Measurements from ENCODE around the gene ACTL10. TPM values are rescaled to one million over a fixed set of nuclear protein-coding genes. Genes with fewer than 3 reads are reported as not detected.

ACTL10 gene
- total RNA-seq, 1 experiment from 2014 or later = 5.4 TPM

- peaks cover 23% of the 10 kb centered on the region for H3K4me1 Mint-ChIP-seq (ENCODE audit: low read depth, unreplicated experiment)
- TF ChIP-seq CTCF (IDR thresholded peaks at IDR 0.05; ENCODE audit: unreplicated experiment) = no peak
These were observed 43.3 kb downstream of the ACTL10 start for GRCh38 chr20:33709905-33710541.

GRCh38 chr20:33710681-33711445 is 44.1 kb downstream of the ACTL10 start:
- no peak for TF ChIP-seq CTCF (IDR thresholded peaks at IDR 0.05; ENCODE audit: unreplicated experiment)
- no peak overlapping the region for H3K4me3 Mint-ChIP-seq (ENCODE audit: low read depth, unreplicated experiment)
- H3K27me3 Mint-ChIP-seq (ENCODE audit: unreplicated experiment) = no peaks in the 10 kb centered on the region
- peaks cover 10% of the 10 kb centered on the region for H3K36me3 Mint-ChIP-seq (ENCODE audit: insufficient read depth, unreplicated experiment)
- DNase-seq = no peak
- H3K9me3 Mint-ChIP-seq (ENCODE audit: low read depth, unreplicated experiment) = no peaks in the 10 kb centered on the region
- intact Hi-C loops (cut with micrococcal nuclease; ENCODE audit: unreplicated experiment) = no loop called here
- H3K27ac Mint-ChIP-seq (ENCODE audit: unreplicated experiment) = peak overlapping the region; percentile 9
- CTCF ChIA-PET = no interaction called here
- no TSS peak for BruUV-seq (replicated peaks)
- H3K4me1 Mint-ChIP-seq (ENCODE audit: low read depth, unreplicated experiment) = peaks cover 23% of the 10 kb centered on the region

More at GRCh38 chr20:33709905-33710541, 43.3 kb downstream of the ACTL10 start:
- Mint-ChIP-seq H3K27me3 (ENCODE audit: unreplicated experiment) (no peaks in the 10 kb centered on the region), H3K9me3 (ENCODE audit: low read depth, unreplicated experiment) (no peaks in the 10 kb centered on the region), H3K27ac (ENCODE audit: unreplicated experiment) (no peak overlapping the region), H3K4me3 (ENCODE audit: low read depth, unreplicated experiment) (no peak overlapping the region), H3K36me3 (ENCODE audit: insufficient read depth, unreplicated experiment) (peaks cover 10% of the 10 kb centered on the region)
- CTCF ChIA-PET = no interaction called here
- no peak for DNase-seq
- intact Hi-C loops (cut with micrococcal nuclease; ENCODE audit: unreplicated experiment) = no loop called here
- no TSS peak for BruUV-seq (replicated peaks)

GRCh38 chr20:33711446-33711738 is 44.6 kb downstream of the ACTL10 start:
- H3K4me3 Mint-ChIP-seq (ENCODE audit: low read depth, unreplicated experiment) = no peak overlapping the region
- CTCF ChIA-PET = no interaction called here
- no TSS peak for BruUV-seq (replicated peaks)
- H3K4me1 Mint-ChIP-seq (ENCODE audit: low read depth, unreplicated experiment) = peaks cover 23% of the 10 kb centered on the region
- no peak for TF ChIP-seq CTCF (IDR thresholded peaks at IDR 0.05; ENCODE audit: unreplicated experiment)
- intact Hi-C loops (cut with micrococcal nuclease; ENCODE audit: unreplicated experiment) = no loop called here
- no peak overlapping the region for H3K27ac Mint-ChIP-seq (ENCODE audit: unreplicated experiment)
- H3K9me3 Mint-ChIP-seq (ENCODE audit: low read depth, unreplicated experiment) = no peaks in the 10 kb centered on the region
- no peaks in the 10 kb centered on the region for H3K27me3 Mint-ChIP-seq (ENCODE audit: unreplicated experiment)
- no peak for DNase-seq
- H3K36me3 Mint-ChIP-seq (ENCODE audit: insufficient read depth, unreplicated experiment) = peaks cover 10% of the 10 kb centered on the region

GRCh38 chr20:33713865-33714367 is 47.2 kb downstream of the ACTL10 start:
- no TSS peak for BruUV-seq (replicated peaks)
- Mint-ChIP-seq H3K36me3 (ENCODE audit: insufficient read depth, unreplicated experiment) (no peaks in the 10 kb centered on the region), H3K9me3 (ENCODE audit: low read depth, unreplicated experiment) (no peaks in the 10 kb centered on the region), H3K27me3 (ENCODE audit: unreplicated experiment) (no peaks in the 10 kb centered on the region), H3K4me3 (ENCODE audit: low read depth, unreplicated experiment) (no peak overlapping the region), H3K27ac (ENCODE audit: unreplicated experiment) (no peak overlapping the region), H3K4me1 (ENCODE audit: low read depth, unreplicated experiment) (peaks cover 23% of the 10 kb centered on the region)
- CTCF ChIA-PET = interaction anchor here (0.6 kb wide), 1 partner anchor 10 kb away, joined by 4 read pairs; no protein-coding TSS in a partner anchor
- DNase-seq = no peak
- TF ChIP-seq CTCF (IDR thresholded peaks at IDR 0.05; ENCODE audit: unreplicated experiment) = no peak
- intact Hi-C loops (cut with micrococcal nuclease; ENCODE audit: unreplicated experiment) = no loop called here

All from Calu3 (cell line).